Liver (tissue), 3 donors: ENCODE measurements around the gene FAM53B.

Experiments
- ATF3 ChIP-seq: IDR thresholded peaks from 2 replicates; pipeline ENCODE4 v1.6.1; 2016; ENCODE audit warnings: antibody characterized with exemption
- EGR1 ChIP-seq, 2 donors: IDR thresholded peaks; 2 replicates each; pipeline ENCODE4 v1.6.1; 2016 to 2018; ENCODE audit warnings: antibody characterized with exemption in 2 of 2, low read depth in 2 of 2
- GABPA ChIP-seq, 2 donors: IDR thresholded peaks in 1 of 2; conservative IDR thresholded peaks in 1 of 2; 2 replicates each; pipeline ENCODE4 v1.6.1; 2016; ENCODE audit warnings: antibody characterized with exemption in 2 of 2, mild to moderate bottlenecking in 1 of 2, moderate library complexity in 1 of 2
- JUND ChIP-seq, 2 donors: IDR thresholded peaks; 2 replicates each; pipeline ENCODE4 v1.6.1; 2016; ENCODE audit warnings: antibody characterized with exemption in 2 of 2
- NR2F2 ChIP-seq: IDR thresholded peaks from 2 replicates; pipeline ENCODE4 v1.6.1; 2016; ENCODE audit warnings: antibody characterized with exemption
- RAD21 ChIP-seq, 2 donors: IDR thresholded peaks; 2 replicates each; pipeline ENCODE4 v1.6.1; 2016; ENCODE audit warnings: antibody characterized with exemption in 2 of 2, mild to moderate bottlenecking in 2 of 2
- REST ChIP-seq: IDR thresholded peaks from 2 replicates; pipeline ENCODE4 v1.6.1; 2016; ENCODE audit warnings: antibody characterized with exemption, mild to moderate bottlenecking
- SP1 ChIP-seq: IDR thresholded peaks from 2 replicates; pipeline ENCODE4 v1.6.1; 2018; ENCODE audit warnings: antibody characterized with exemption, mild to moderate bottlenecking
- TAF1 ChIP-seq: conservative IDR thresholded peaks from 2 replicates; pipeline ENCODE4 v1.6.1; 2016; ENCODE audit warnings: antibody characterized with exemption, mild to moderate bottlenecking
- YY1 ChIP-seq: IDR thresholded peaks from 2 replicates; pipeline ENCODE4 v1.6.1; 2016; ENCODE audit warnings: antibody characterized with exemption, mild to moderate bottlenecking
- ZBTB33 ChIP-seq: IDR thresholded peaks from 2 replicates; pipeline ENCODE4 v1.6.1; 2016; ENCODE audit warnings: antibody characterized with exemption
- TF ChIP-seq, protein P1 (sequence below): fragments of 150-350 bp; IDR thresholded peaks from 2 replicates; pipeline ENCODE4 v1.5.1; 2017; ENCODE audit warnings: improper control_type of control experiment, low read depth, low read length; ENCODE audit not compliant: missing input control
- donor health status: healthy.
- donor health status: healthy.

DNA sequence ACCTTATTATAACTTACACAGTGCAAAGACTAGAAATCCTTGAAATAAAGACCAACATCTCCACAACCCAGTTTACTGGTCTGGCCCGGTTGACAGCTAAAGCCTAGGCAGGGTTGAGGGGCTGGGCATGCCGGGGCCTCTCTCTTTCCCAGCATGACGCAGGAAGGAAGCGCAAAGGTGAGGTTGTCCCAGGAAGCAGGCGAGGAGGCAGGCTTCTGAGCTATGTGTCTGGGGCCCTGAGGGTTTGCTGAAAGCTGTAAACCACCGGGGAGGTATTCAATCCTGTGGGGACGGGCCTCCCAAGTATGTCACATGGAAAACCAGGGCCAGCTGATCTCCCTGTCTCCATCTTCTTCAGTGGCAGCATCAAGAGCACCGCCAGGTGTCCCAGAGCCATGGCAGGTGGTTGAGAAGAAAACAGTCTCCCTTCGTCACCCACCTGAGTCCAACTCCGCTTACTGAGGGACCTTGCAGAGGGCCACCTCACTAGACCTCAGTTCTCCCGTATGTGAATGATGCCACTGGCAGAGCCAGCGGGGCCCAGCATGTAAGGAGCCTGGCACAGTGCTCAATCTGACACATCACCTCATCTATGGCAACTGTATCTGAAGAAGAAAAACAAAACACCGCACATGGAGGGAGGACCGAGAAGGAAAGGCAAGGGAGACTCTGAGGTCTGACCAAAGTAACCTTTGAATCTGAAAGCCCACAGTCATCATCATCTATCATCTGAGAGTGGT is 49.5 kb downstream of the FAM53B start:
- TF ChIP-seq, protein P1, sequence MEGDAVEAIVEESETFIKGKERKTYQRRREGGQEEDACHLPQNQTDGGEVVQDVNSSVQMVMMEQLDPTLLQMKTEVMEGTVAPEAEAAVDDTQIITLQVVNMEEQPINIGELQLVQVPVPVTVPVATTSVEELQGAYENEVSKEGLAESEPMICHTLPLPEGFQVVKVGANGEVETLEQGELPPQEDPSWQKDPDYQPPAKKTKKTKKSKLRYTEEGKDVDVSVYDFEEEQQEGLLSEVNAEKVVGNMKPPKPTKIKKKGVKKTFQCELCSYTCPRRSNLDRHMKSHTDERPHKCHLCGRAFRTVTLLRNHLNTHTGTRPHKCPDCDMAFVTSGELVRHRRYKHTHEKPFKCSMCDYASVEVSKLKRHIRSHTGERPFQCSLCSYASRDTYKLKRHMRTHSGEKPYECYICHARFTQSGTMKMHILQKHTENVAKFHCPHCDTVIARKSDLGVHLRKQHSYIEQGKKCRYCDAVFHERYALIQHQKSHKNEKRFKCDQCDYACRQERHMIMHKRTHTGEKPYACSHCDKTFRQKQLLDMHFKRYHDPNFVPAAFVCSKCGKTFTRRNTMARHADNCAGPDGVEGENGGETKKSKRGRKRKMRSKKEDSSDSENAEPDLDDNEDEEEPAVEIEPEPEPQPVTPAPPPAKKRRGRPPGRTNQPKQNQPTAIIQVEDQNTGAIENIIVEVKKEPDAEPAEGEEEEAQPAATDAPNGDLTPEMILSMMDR = no peak
- no peak for TF ChIP-seq REST
- no peak for TF ChIP-seq YY1
- no peak for TF ChIP-seq JUND (IDR thresholded peaks at IDR 0.05)
- no peak for TF ChIP-seq GABPA (IDR thresholded peaks at IDR 0.05 in 1 of 2, conservative IDR thresholded peaks at IDR 0.05 in 1 of 2)
- TF ChIP-seq ATF3 = no peak
- TF ChIP-seq NR2F2 = no peak
- TF ChIP-seq RAD21 (IDR thresholded peaks at IDR 0.05) = no peak
- no peak for TF ChIP-seq ZBTB33
- TF ChIP-seq SP1 = no peak
- TF ChIP-seq TAF1 = no peak
- no peak for TF ChIP-seq EGR1 (IDR thresholded peaks at IDR 0.05; ENCODE audit: low read depth in 2 of 2)
